HepG2 (cell line): ENCODE measurements around the gene DAG1. TPM values are rescaled to one million over a fixed set of nuclear protein-coding genes. Genes with fewer than 3 reads are reported as not detected.

Source experiments
- AGO1 ChIP-seq: fragments of 200-400 bp; formaldehyde crosslinking; IDR thresholded peaks from 2 replicates; pipeline ENCODE4 v1.6.1; 2017; ENCODE audit warnings: mild to moderate bottlenecking, low read depth, low read length, moderate library complexity; ENCODE audit not compliant: poor library complexity, severe bottlenecking
- ARID2 ChIP-seq: sonication (generic); formaldehyde crosslinking; IDR thresholded peaks from 2 replicates; pipeline ENCODE4 v1.8.1; 2022; ENCODE audit warnings: mild to moderate bottlenecking, missing genetic modification reagents, borderline replicate concordance
- BCL6 ChIP-seq: IDR thresholded peaks from 2 replicates; pipeline ENCODE4 v1.6.1; 2016; ENCODE audit warnings: missing genetic modification reagents, missing compliant biosample characterization
- BRD4 ChIP-seq: sonication (generic); formaldehyde crosslinking; IDR thresholded peaks from 2 replicates; pipeline ENCODE4 v1.4.0; 2020; ENCODE audit warnings: missing genetic modification reagents
- CTCF ChIP-seq: sonication (generic); formaldehyde crosslinking; IDR thresholded peaks from 2 replicates; pipeline ENCODE4 v1.5.0; 2020; ENCODE audit warnings: mild to moderate bottlenecking, missing genetic modification reagents, moderate library complexity
- EEA1 ChIP-seq: sonication (generic); formaldehyde crosslinking; IDR thresholded peaks from 2 replicates; pipeline ENCODE4 v1.5.1; 2020; ENCODE audit warnings: mild to moderate bottlenecking, missing genetic modification reagents, borderline replicate concordance
- FOXA1 ChIP-seq, 2 experiments: fragments of 450-650 bp in 1 of 2; sonication (generic) in 1 of 2; formaldehyde crosslinking in 1 of 2; IDR thresholded peaks; 2 replicates each; pipeline versions ENCODE4 v1.4.0 to v1.6.1; 2016 to 2020; ENCODE audit warnings: missing genetic modification reagents in 1 of 2
- HMG20A ChIP-seq: IDR thresholded peaks from 2 replicates; pipeline ENCODE4 v1.6.1; 2016; ENCODE audit warnings: borderline replicate concordance
- MAFK ChIP-seq, 2 experiments: IDR thresholded peaks in 1 of 2; conservative IDR thresholded peaks in 1 of 2; 2 replicates each; pipeline ENCODE4 v1.6.1; 2011; ENCODE audit warnings: improper control_type of control experiment in 2 of 2, low read length in 2 of 2
- NR2C2 ChIP-seq: sonication (generic); formaldehyde crosslinking; IDR thresholded peaks from 2 replicates; pipeline ENCODE4 v1.4.0; 2020; ENCODE audit warnings: missing genetic modification reagents, mild to moderate bottlenecking, moderate library complexity, borderline replicate concordance
- NR3C1 ChIP-seq: sonication (generic); formaldehyde crosslinking; IDR thresholded peaks from 2 replicates; pipeline ENCODE4 v1.4.0; 2020; ENCODE audit warnings: missing genetic modification reagents
- PHF20 ChIP-seq: sonication (generic); formaldehyde crosslinking; IDR thresholded peaks from 2 replicates; pipeline ENCODE4 v1.5.0; 2020; ENCODE audit warnings: mild to moderate bottlenecking, missing genetic modification reagents
- RFXANK ChIP-seq: IDR thresholded peaks from 2 replicates; pipeline ENCODE4 v1.6.1; 2016
- SRY ChIP-seq: sonication (generic); formaldehyde crosslinking; IDR thresholded peaks from 2 replicates; pipeline ENCODE4 v1.8.0; 2022; ENCODE audit warnings: mild to moderate bottlenecking, missing genetic modification reagents
- ZBTB20 ChIP-seq: sonication (generic); formaldehyde crosslinking; IDR thresholded peaks from 2 replicates; pipeline ENCODE4 v1.8.1; 2023; ENCODE audit warnings: missing genetic modification reagents, low read depth, mild to moderate bottlenecking, borderline replicate concordance
- ZEB1 ChIP-seq: IDR thresholded peaks from 2 replicates; pipeline ENCODE4 v1.6.1; 2012; ENCODE audit warnings: mild to moderate bottlenecking, low read depth, inconsistent platforms; ENCODE audit not compliant: insufficient replicate concordance
- ZFP1 ChIP-seq: IDR thresholded peaks from 2 replicates; pipeline ENCODE4 v1.6.1; 2016
- ZFP90 ChIP-seq: sonication (generic); formaldehyde crosslinking; IDR thresholded peaks from 2 replicates; pipeline ENCODE4 v1.8.0; 2022; ENCODE audit warnings: missing genetic modification reagents, mild to moderate bottlenecking, inconsistent platforms, borderline replicate concordance
- ZGPAT ChIP-seq: IDR thresholded peaks from 2 replicates; pipeline ENCODE4 v1.6.1; 2016; ENCODE audit warnings: mild to moderate bottlenecking
- ZKSCAN5 ChIP-seq: sonication (generic); formaldehyde crosslinking; IDR thresholded peaks from 2 replicates; pipeline ENCODE4 v1.5.1; 2020; ENCODE audit warnings: mild to moderate bottlenecking, missing genetic modification reagents
- ZNF430 ChIP-seq: sonication (generic); formaldehyde crosslinking; IDR thresholded peaks from 2 replicates; pipeline ENCODE4 v1.9.0; 2021; ENCODE audit warnings: mild to moderate bottlenecking, missing genetic modification reagents
- ZNF431 ChIP-seq: sonication (generic); formaldehyde crosslinking; IDR thresholded peaks from 2 replicates; pipeline ENCODE4 v1.9.0; 2022; ENCODE audit warnings: missing genetic modification reagents, low read depth, mild to moderate bottlenecking, borderline replicate concordance
- ZNF432 ChIP-seq: sonication (generic); formaldehyde crosslinking; IDR thresholded peaks from 2 replicates; pipeline ENCODE4 v1.5.0; 2020; ENCODE audit warnings: missing genetic modification reagents, mild to moderate bottlenecking, borderline replicate concordance
- ZNF468 ChIP-seq: sonication (generic); formaldehyde crosslinking; IDR thresholded peaks from 2 replicates; pipeline ENCODE4 v1.8.0; 2022; ENCODE audit warnings: mild to moderate bottlenecking, moderate library complexity, missing genetic modification reagents
- ZNF616 ChIP-seq: sonication (generic); formaldehyde crosslinking; IDR thresholded peaks from 2 replicates; pipeline ENCODE4 v1.5.0; 2020; ENCODE audit warnings: low read depth, mild to moderate bottlenecking, missing genetic modification reagents
- ZNF678 ChIP-seq: sonication (generic); formaldehyde crosslinking; IDR thresholded peaks from 2 replicates; pipeline ENCODE4 v1.4.0; 2020; ENCODE audit warnings: mild to moderate bottlenecking, missing genetic modification reagents
- ZNF749 ChIP-seq: sonication (generic); formaldehyde crosslinking; IDR thresholded peaks from 2 replicates; pipeline ENCODE4 v1.8.0; 2022; ENCODE audit warnings: mild to moderate bottlenecking, missing genetic modification reagents, moderate library complexity, borderline replicate concordance
- ZSCAN22 ChIP-seq: sonication (generic); formaldehyde crosslinking; IDR thresholded peaks from 2 replicates; pipeline ENCODE4 v1.4.0; 2020; ENCODE audit warnings: mild to moderate bottlenecking, missing genetic modification reagents
- polyA plus RNA-seq, 8 experiments: library from polyadenylated mRNA; depleted of rRNA in 3 of 8; stranded (reverse) in 7 of 8; unstranded in 1 of 8; fragments of >200 nt; fragmentation: Illumina TruSeq in 4 of 8; extraction: Trizol in 4 of 8; gene quantifications; 2 replicates each; pipeline versions ENCODE4 v1.2.1 to v1.2.3, GENCODE V29; 2011 to 2016; ENCODE audit warnings: low read depth in 4 of 8, missing spikeins in 1 of 8, mixed read lengths in 1 of 8; ENCODE audit not compliant: insufficient read depth in 1 of 8
- total RNA-seq, 5 experiments: library from RNA; depleted of rRNA; stranded (reverse); fragments of >200 nt; fragmentation: Illumina TruSeq; extraction: Trizol; gene quantifications; 2 replicates each; pipeline ENCODE4 v1.2.3, GENCODE V29; 2016; ENCODE audit warnings: low read depth in 1 of 5

Gene DAG1
- total and polyA plus RNA-seq, 2 of the 13 experiments (the other 11 are each of a cell fraction or from before 2014, with no cell fraction given), result 47.3 to 50.4 TPM

GRCh38 chr3:49539659-49540560, 69.8 kb downstream of the DAG1 start (continued):
- TF ChIP-seq RFXANK (CRISPR knock-in tag) (no peak), CTCF (CRISPR knock-in tag) (peak; percentile 96), ZSCAN22 (CRISPR knock-in tag) (no peak), BCL6 (CRISPR knock-in tag) (no peak; the same call in 1 of the 2 replicates), ZFP90 (peak; percentile 24; the same call in 1 of the 2 replicates), ZGPAT (CRISPR knock-in tag) (no peak; the same call in 1 of the 2 replicates), ARID2 (CRISPR knock-in tag) (0 out of 2 replicates have a peak, but pooled peaks have one; percentile 18), ZNF678 (CRISPR knock-in tag) (peak; percentile 37; the same call in 1 of the 2 replicates), EEA1 (no peak), ZNF432 (CRISPR knock-in tag) (no peak), SRY (CRISPR knock-in tag) (no peak), AGO1 (peak; percentile 18), ZNF430 (CRISPR knock-in tag) (peak; percentile 20; the same call in 1 of the 2 replicates), ZNF431 (CRISPR knock-in tag) (no peak), ZBTB20 (CRISPR knock-in tag) (no peak; the same call in 1 of the 2 replicates), ZKSCAN5 (CRISPR knock-in tag) (no peak), FOXA1 (IDR thresholded peaks at IDR 0.05) (no peak), FOXA1 (CRISPR knock-in tag; IDR thresholded peaks at IDR 0.05) (no peak), MAFK (conservative IDR thresholded peaks at IDR 0.05 in 1 of 2, IDR thresholded peaks at IDR 0.05 in 1 of 2; ENCODE audit: low read length in 2 of 2) (no peak), ZNF749 (CRISPR knock-in tag) (no peak), NR2C2 (no peak), ZNF468 (no peak), HMG20A (CRISPR knock-in tag) (no peak), PHF20 (CRISPR knock-in tag) (0 out of 2 replicates have a peak, but pooled peaks have one; percentile 44), ZNF616 (CRISPR knock-in tag) (no peak), ZEB1 (no peak), NR3C1 (CRISPR knock-in tag) (no peak), ZFP1 (CRISPR knock-in tag) (no peak), BRD4 (0 out of 2 replicates have a peak, but pooled peaks have one; percentile 60)
